Bronchial epithelial cell (primary cell): ENCODE data around the gene TEX54. TPM values are rescaled to one million over a fixed set of nuclear protein-coding genes. Genes with fewer than 3 reads are reported as not detected.

Experiments used
- DNase-seq: peaks from one replicate; pipeline ENCODE4 v3.0.0-alpha.2; 2010; ENCODE audit warnings: low read depth
- FAIRE-seq: peaks from 2 replicates; lab custom pipeline; 2011; peaks lifted over from hg19 to GRCh38; lab: Jason Lieb, UNC
- H3K27me3 ChIP-seq: 2 replicates; pipeline ENCODE4 v1.5.1; 2011; ENCODE audit warnings: low read length; ENCODE audit not compliant: control insufficient read depth, insufficient read depth
- H3K36me3 ChIP-seq: 2 replicates; pipeline ENCODE4 v1.5.1; 2011; ENCODE audit warnings: low read length; ENCODE audit not compliant: control insufficient read depth, insufficient read depth
- H3K4me3 ChIP-seq: 2 replicates; pipeline ENCODE4 v1.5.1; 2011; ENCODE audit warnings: mild to moderate bottlenecking, low read depth, low read length, control low read depth
- CTCF ChIP-seq: IDR thresholded peaks from 2 replicates; pipeline ENCODE4 v1.5.1; 2011; ENCODE audit warnings: mild to moderate bottlenecking, moderate library complexity, low read length, control low read depth, inconsistent platforms; ENCODE audit not compliant: insufficient read depth, severe bottlenecking
- total RNA-seq: library from RNA; depleted of rRNA; stranded (reverse); fragments of >200 nt; gene quantifications from 2 replicates; pipeline ENCODE4 v1.2.1, GENCODE V29; 2014

Gene TEX54
- total RNA-seq, 1 donor from 2014 or later = not detected

- peaks cover 21% of the 10 kb centered on the region for H3K36me3 ChIP-seq
- peak overlapping the region; percentile 99 for H3K4me3 ChIP-seq
- DNase-seq (no peak), FAIRE-seq (no peak)
- no peak for TF ChIP-seq CTCF
- H3K27me3 ChIP-seq = no peaks in the 10 kb centered on the region
These were observed 23.8 kb upstream of the TEX54 start for GRCh38 chr11:62856333-62856895.

GRCh38 chr11:62855571-62856332 lies 23.1 kb upstream of the TEX54 start:
- Histone ChIP-seq H3K4me3 (peak overlapping the region; percentile 99), H3K27me3 (no peaks in the 10 kb centered on the region), H3K36me3 (peaks cover 21% of the 10 kb centered on the region)
- FAIRE-seq (no peak), DNase-seq (peak; percentile 98)
- TF ChIP-seq CTCF = no peak

- DNase-seq (no peak), FAIRE-seq (no peak)
- H3K4me3 ChIP-seq = peak overlapping the region; percentile 99
- TF ChIP-seq CTCF = no peak
- H3K36me3 ChIP-seq = peaks cover 21% of the 10 kb centered on the region
- H3K27me3 ChIP-seq = no peaks in the 10 kb centered on the region
These were observed 22.4 kb upstream of the TEX54 start for GRCh38 chr11:62854825-62855570.

- DNase-seq (no peak), FAIRE-seq (no peak)
- Histone ChIP-seq H3K36me3 (peaks cover 21% of the 10 kb centered on the region), H3K4me3 (peak overlapping the region; percentile 99), H3K27me3 (no peaks in the 10 kb centered on the region)
- no peak for TF ChIP-seq CTCF
These were observed 21.6 kb upstream of the TEX54 start for GRCh38 chr11:62854013-62854824.

GRCh38 chr11:62853279-62853965 lies 20.8 kb upstream of the TEX54 start:
- no peak for DNase-seq
- no peak for TF ChIP-seq CTCF
- FAIRE-seq = no peak

More at GRCh38 chr11:62853279-62853965, 20.8 kb upstream of the TEX54 start:
- no peaks in the 10 kb centered on the region for H3K27me3 ChIP-seq
- peak overlapping the region; percentile 99 for H3K4me3 ChIP-seq
- peaks cover 21% of the 10 kb centered on the region for H3K36me3 ChIP-seq
